Muscle of leg (tissue), 11 donors: ENCODE data around the gene LTF. TPM values are rescaled to one million over a fixed set of nuclear protein-coding genes. Genes with fewer than 3 reads are reported as not detected.
"Not testable (repeated sequence)": the region's sequence is repeated elsewhere in the genome, so short reads cannot be mapped to it uniquely, and the experiment has no call there.

ENCODE experiments used
- DNase-seq: peaks from one replicate; pipeline ENCODE4 v3.0.0; 2013
- H3K27ac ChIP-seq: one replicate; pipeline ENCODE4 v1.5.1; 2013; ENCODE audit warnings: mild to moderate bottlenecking, low read length, control low read depth
- H3K27me3 ChIP-seq: one replicate; pipeline ENCODE4 v1.6.1; 2013; ENCODE audit warnings: low read length; ENCODE audit not compliant: control insufficient read depth, insufficient read depth
- H3K36me3 ChIP-seq: one replicate; pipeline ENCODE4 v1.6.1; 2013; ENCODE audit warnings: low read length; ENCODE audit not compliant: control insufficient read depth, insufficient read depth
- H3K4me1 ChIP-seq: one replicate; pipeline ENCODE4 v1.6.1; 2013; ENCODE audit warnings: low read length; ENCODE audit not compliant: control insufficient read depth, insufficient read depth
- H3K4me3 ChIP-seq: one replicate; pipeline ENCODE4 v1.5.1; 2013; ENCODE audit warnings: low read length, control low read depth
- H3K9me3 ChIP-seq: replicated peaks from 2 replicates; pipeline ENCODE4 v1.6.1; 2013; ENCODE audit warnings: low read depth, low read length; ENCODE audit not compliant: control insufficient read depth
- WGBS: methylation state at CpG from one replicate; pipeline ENCODE4 v1.1.5; 2013; ENCODE audit warnings: missing lambda C conversion rate; ENCODE audit not compliant: insufficient coverage; 5-methylcytosine and 5-hydroxymethylcytosine counted together
- polyA plus RNA-seq, 8 donors: library from polyadenylated mRNA; unstranded; fragments of 120-200 nt; gene quantifications; one replicate each; pipeline versions ENCODE4 v1.2.1 to v1.2.3, GENCODE V29; 2013; ENCODE audit warnings: inconsistent platforms in 1 of 8, low replicate concordance in 1 of 8; ENCODE audit not compliant: insufficient read length in 8 of 8, insufficient read depth in 1 of 8
- total RNA-seq: library from RNA; stranded (reverse); fragments of 120-200 nt; gene quantifications from one replicate; pipeline ENCODE4 v1.2.4, GENCODE V29; 2013

Gene LTF
- total and polyA plus RNA-seq, 9 donors = 1.3 to 6.6 (median 3.5) TPM

GRCh38 chr3:46406443-46406787 is 58.3 kb downstream of the LTF start:
- Histone ChIP-seq H3K27me3 (peaks cover 2% of the 10 kb centered on the region), H3K4me1 (peaks cover 14% of the 10 kb centered on the region), H3K36me3 (no peaks in the 10 kb centered on the region), H3K27ac (peak overlapping the region; percentile 54), H3K4me3 (no peak overlapping the region), H3K9me3 (no peaks in the 10 kb centered on the region)
- WGBS = 70% methylated on average over 4 of the region's 4 CpGs
- peak; percentile 36 for DNase-seq

GRCh38 chr3:46405301-46406019 is 59.2 kb downstream of the LTF start:
- Histone ChIP-seq H3K27ac (peak overlapping the region; percentile 35), H3K4me1 (peaks cover 14% of the 10 kb centered on the region), H3K9me3 (no peaks in the 10 kb centered on the region), H3K36me3 (no peaks in the 10 kb centered on the region), H3K27me3 (peaks cover 4% of the 10 kb centered on the region), H3K4me3 (no peak overlapping the region)
- peak; percentile 73 for DNase-seq
- 27% methylated on average over 5 of the region's 11 CpGs for WGBS

GRCh38 chr3:46402902-46403301 is 61.8 kb downstream of the LTF start:
- H3K27me3 ChIP-seq, H3K9me3 ChIP-seq, H3K4me1 ChIP-seq, H3K4me3 ChIP-seq, H3K36me3 ChIP-seq, DNase-seq, H3K27ac ChIP-seq: not testable (repeated sequence)
- no CpG with 5 or more reads among the region's 4 CpGs for WGBS

- no peak for DNase-seq
- Histone ChIP-seq H3K4me3 (no peak overlapping the region), H3K27ac (no peak overlapping the region), H3K4me1 (no peaks in the 10 kb centered on the region), H3K27me3 (peaks cover 4% of the 10 kb centered on the region), H3K36me3 (no peaks in the 10 kb centered on the region), H3K9me3 (no peaks in the 10 kb centered on the region)
- WGBS = 80% methylated on average over 1 of the region's 2 CpGs
These were observed 63.1 kb downstream of the LTF start for GRCh38 chr3:46401579-46401978.

- Histone ChIP-seq H3K4me3 (no peak overlapping the region), H3K27me3 (peaks cover 4% of the 10 kb centered on the region), H3K4me1 (no peaks in the 10 kb centered on the region)
These were observed 63.9 kb downstream of the LTF start for GRCh38 chr3:46400846-46401245.

GRCh38 chr3:46400000-46400734 is 64.5 kb downstream of the LTF start:
- 65% methylated on average over 2 of the region's 8 CpGs for WGBS
- DNase-seq = no peak

More at GRCh38 chr3:46400846-46401245, 63.9 kb downstream of the LTF start:
- no peaks in the 10 kb centered on the region for H3K9me3 ChIP-seq
- H3K36me3 ChIP-seq = no peaks in the 10 kb centered on the region
- no peak overlapping the region for H3K27ac ChIP-seq
- DNase-seq = no peak
- 65% methylated on average over 4 of the region's 5 CpGs for WGBS

GRCh38 chr3:46399557-46399956 is 65.1 kb downstream of the LTF start:
- H3K27ac ChIP-seq = no peak overlapping the region
- no peak overlapping the region for H3K4me3 ChIP-seq
- no peaks in the 10 kb centered on the region for H3K4me1 ChIP-seq
- no peaks in the 10 kb centered on the region for H3K36me3 ChIP-seq
- no peaks in the 10 kb centered on the region for H3K9me3 ChIP-seq
- H3K27me3 ChIP-seq = peaks cover 4% of the 10 kb centered on the region
- no peak for DNase-seq
- WGBS = 30% methylated on average over 2 of the region's 2 CpGs

More at GRCh38 chr3:46400000-46400734, 64.5 kb downstream of the LTF start:
- Histone ChIP-seq H3K4me3 (no peak overlapping the region), H3K27me3 (peaks cover 4% of the 10 kb centered on the region), H3K9me3 (no peaks in the 10 kb centered on the region), H3K36me3 (no peaks in the 10 kb centered on the region), H3K27ac (no peak overlapping the region), H3K4me1 (no peaks in the 10 kb centered on the region)

GRCh38 chr3:46399098-46399497 is 65.6 kb downstream of the LTF start:
- 67% methylated on average over 1 of the region's 2 CpGs for WGBS
- H3K4me3 ChIP-seq = no peak overlapping the region
- no peaks in the 10 kb centered on the region for H3K36me3 ChIP-seq
- H3K27ac ChIP-seq = no peak overlapping the region
- no peaks in the 10 kb centered on the region for H3K9me3 ChIP-seq
- no peaks in the 10 kb centered on the region for H3K4me1 ChIP-seq
- H3K27me3 ChIP-seq = peaks cover 4% of the 10 kb centered on the region
- DNase-seq = no peak

- H3K27me3 ChIP-seq = peaks cover 2% of the 10 kb centered on the region
- no peak for DNase-seq
- 92% methylated on average over 3 of the region's 6 CpGs for WGBS
- no peak overlapping the region for H3K4me3 ChIP-seq
- no peaks in the 10 kb centered on the region for H3K9me3 ChIP-seq
- H3K4me1 ChIP-seq = no peaks in the 10 kb centered on the region
- H3K36me3 ChIP-seq = no peaks in the 10 kb centered on the region
- H3K27ac ChIP-seq = no peak overlapping the region
These were observed 66.3 kb downstream of the LTF start for GRCh38 chr3:46398186-46398955.

- no peaks in the 10 kb centered on the region for H3K4me1 ChIP-seq
- DNase-seq = no peak
- H3K36me3 ChIP-seq = no peaks in the 10 kb centered on the region
- H3K27ac ChIP-seq = no peak overlapping the region
- 73% methylated on average over 4 of the region's 7 CpGs for WGBS
- H3K9me3 ChIP-seq = no peaks in the 10 kb centered on the region
- H3K27me3 ChIP-seq = peaks cover 2% of the 10 kb centered on the region
- H3K4me3 ChIP-seq = no peak overlapping the region
These were observed 67.6 kb downstream of the LTF start for GRCh38 chr3:46397111-46397510.
